Measurements from ENCODE around the gene PRPF18. TPM values are rescaled to one million over a fixed set of nuclear protein-coding genes. Genes with fewer than 3 reads are reported as not detected.

The PRPF18 gene
- polyA plus RNA-seq, 2 of the 4 experiments (the other 2 are of a cell fraction), result 22.3 to 39.6 TPM

GRCh38 chr10:13585943-13586342, 822 bp upstream of the PRPF18 start:
- CTCF ChIA-PET, result interaction anchor here (0.5 to 4.7 kb wide), 9 partner anchors 10 to 425 kb away, joined by 3 to 21 read pairs (median 4); no protein-coding TSS in a partner anchor
- no peak for ATAC-seq
- TF ChIP-seq RCOR1 (IDR thresholded peaks at IDR 0.05; ENCODE audit: low read depth, low read length) (no peak), BCL3 (IDR thresholded peaks at IDR 0.05) (no peak), GATA3 (IDR thresholded peaks at IDR 0.05; ENCODE audit: borderline replicate concordance) (no peak), RAD21 (conservative IDR thresholded peaks at IDR 0.05 in 1 of 2, IDR thresholded peaks at IDR 0.05 in 1 of 2) (no peak), MAFK (IDR thresholded peaks at IDR 0.05; ENCODE audit: partially characterized antibody) (peak; percentile 79), JUNB (IDR thresholded peaks at IDR 0.05) (no peak)
- Histone ChIP-seq H3K27ac (no peak overlapping the region), H3K4me3 (no peak overlapping the region), H3K4me1 (peaks cover 6% of the 10 kb centered on the region; the same call in 1 of the 3 replicates), H3K4me2 (peak overlapping the region; percentile 67; the same call in 1 of the 3 replicates), H3K9me3 (no peaks in the 10 kb centered on the region; the same call in 2 of the 3 replicates)
- FAIRE-seq, result no peak
- POLR2A ChIA-PET, result interaction anchor here (1.2 to 1.7 kb wide), 2 partner anchors 214 to 237 kb away, joined by 5 to 8 read pairs; no protein-coding TSS in a partner anchor
- DNase-seq (ENCODE audit: low read depth in 1 of 2, low spot score in 1 of 2), result no peak
- 16% methylated on average over 4 of the region's 4 CpGs for WGBS (ENCODE audit: missing lambda C conversion rate)

- H3K9me3 ChIP-seq, result no peaks in the 10 kb centered on the region
- ChIA-PET POLR2A (interaction anchor here (1.1 to 1.7 kb wide), 4 partner anchors 31 to 285 kb away, joined by 3 to 8 read pairs (median 4); no protein-coding TSS in a partner anchor), CTCF (interaction anchor here (1.0 to 4.7 kb wide), 7 partner anchors 11 to 217 kb away, joined by 3 to 21 read pairs (median 6); no protein-coding TSS in a partner anchor)
- TF ChIP-seq CBX8 (IDR thresholded peaks at IDR 0.05) (no peak), MYC (IDR thresholded peaks at IDR 0.05; ENCODE audit: borderline replicate concordance, low read length) (no peak), BHLHE40 (IDR thresholded peaks at IDR 0.05; ENCODE audit: low read depth, low read length) (no peak), EHMT2 (IDR thresholded peaks at IDR 0.05; ENCODE audit: low read depth) (no peak)
- FAIRE-seq (no peak), ATAC-seq (peak; percentile 26 to 37; a peak in 3 of 6 replicates), DNase-seq (ENCODE audit: low read depth in 1 of 2, low spot score in 1 of 2) (no peak)
- H3K4me2 ChIP-seq, result peak overlapping the region; percentile 97
- WGBS (ENCODE audit: missing lambda C conversion rate), result 9% methylated on average over 19 of the region's 19 CpGs
- peak overlapping the region; percentile 99 for H3K4me3 ChIP-seq
- peak overlapping the region; percentile 75 to 88 for H3K27ac ChIP-seq
- peaks cover 6% of the 10 kb centered on the region; the same call in 1 of the 3 replicates for H3K4me1 ChIP-seq
Measured at GRCh38 chr10:13587391-13587790, 626 bp downstream of the PRPF18 start.

GRCh38 chr10:13589316-13589715, 2.6 kb downstream of the PRPF18 start:
- TF ChIP-seq BHLHE40 (IDR thresholded peaks at IDR 0.05; ENCODE audit: low read depth, low read length) (no peak), POLR2A (IDR thresholded peaks at IDR 0.05; ENCODE audit: low read length) (no peak), MAZ (IDR thresholded peaks at IDR 0.05; ENCODE audit: borderline replicate concordance, low read depth, low read length) (no peak), MAFK (IDR thresholded peaks at IDR 0.05; ENCODE audit: partially characterized antibody) (no peak), EHF (CRISPR knock-in tag; IDR thresholded peaks at IDR 0.05) (no peak), RCOR1 (IDR thresholded peaks at IDR 0.05; ENCODE audit: low read depth, low read length) (no peak)
- CTCF ChIA-PET, result interaction anchor here (1.0 to 4.7 kb wide), 4 partner anchors 16 to 218 kb away, joined by 3 to 21 read pairs (median 5); no protein-coding TSS in a partner anchor
- Histone ChIP-seq H3K9me3 (no peaks in the 10 kb centered on the region), H3K4me3 (no peak overlapping the region), H3K4me1 (peaks cover 6% of the 10 kb centered on the region; the same call in 1 of the 3 replicates), H3K4me2 (no peak overlapping the region), H3K27ac (no peak overlapping the region)
- WGBS (ENCODE audit: missing lambda C conversion rate), result 63% methylated on average over 1 of the region's 1 CpG
- no peak for FAIRE-seq
- no peak for DNase-seq (ENCODE audit: low read depth in 1 of 2, low spot score in 1 of 2)
- ATAC-seq, result no peak
- POLR2A ChIA-PET, result no interaction called here

GRCh38 chr10:13590886-13591285, 4.1 kb downstream of the PRPF18 start:
- ChIA-PET CTCF (interaction anchor here (0.6 to 2.5 kb wide), 4 partner anchors 48 to 480 kb away, joined by 3 to 7 read pairs (median 4); no protein-coding TSS in a partner anchor), POLR2A (no interaction called here)
- Histone ChIP-seq H3K9me3 (no peaks in the 10 kb centered on the region), H3K4me3 (no peak overlapping the region), H3K4me2 (no peak overlapping the region), H3K4me1 (peaks cover 6% of the 10 kb centered on the region; the same call in 1 of the 3 replicates), H3K27ac (no peak overlapping the region)
- no peak for ATAC-seq
- DNase-seq (ENCODE audit: low read depth in 1 of 2, low spot score in 1 of 2), result no peak
- WGBS (ENCODE audit: missing lambda C conversion rate), result 82% methylated on average over 4 of the region's 4 CpGs
- no peak for FAIRE-seq
- TF ChIP-seq RNF2 (IDR thresholded peaks at IDR 0.05; ENCODE audit: borderline replicate concordance, low read depth) (no peak), NPAS2 (CRISPR knock-in tag; IDR thresholded peaks at IDR 0.05; ENCODE audit: borderline replicate concordance) (no peak), PHF8 (IDR thresholded peaks at IDR 0.05; ENCODE audit: borderline replicate concordance, low read depth) (no peak), RFX5 (IDR thresholded peaks at IDR 0.05) (no peak), RCOR1 (IDR thresholded peaks at IDR 0.05; ENCODE audit: low read depth, low read length) (no peak)

Data from A549 (cell line).